ENCODE measurements around the gene RBBP6.

DNA sequence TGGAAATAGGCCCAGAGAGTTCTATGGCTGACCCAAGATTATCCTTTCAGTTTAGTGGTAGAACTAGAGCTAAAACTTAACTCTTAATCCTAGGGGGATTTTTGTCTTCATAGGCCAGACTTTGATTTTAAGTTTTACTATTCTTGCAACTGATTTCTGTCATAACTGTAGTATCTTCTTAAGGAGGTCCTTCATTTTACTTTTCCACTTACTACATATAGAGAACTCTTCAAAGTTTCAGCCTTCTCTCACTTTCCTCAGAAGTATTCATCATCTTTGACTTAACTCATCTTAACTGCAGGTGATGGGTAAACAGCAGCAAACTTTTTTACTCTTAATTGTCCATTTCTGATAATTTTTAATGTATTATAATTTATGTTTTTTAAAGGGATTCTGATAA is 23.4 kb downstream of the RBBP6 start:
- TF ChIP-seq ZNF274 (IDR thresholded peaks at IDR 0.05; ENCODE audit: low read depth, low read length) = no peak
- TF ChIP-seq YY1 (IDR thresholded peaks at IDR 0.05; ENCODE audit: insufficient read depth, insufficient read length) = no peak
- TF ChIP-seq SUZ12 (IDR thresholded peaks at IDR 0.05; ENCODE audit: extremely low read depth, insufficient read depth, insufficient read length) = no peak

Measured in NT2/D1 (cell line).